SKM-1 (cell line): Measurements from ENCODE around the gene TNXB.
"Not testable (repeated sequence)": the region's sequence is repeated elsewhere in the genome, so short reads cannot be mapped to it uniquely, and the experiment has no call there.

Source experiments
- DNase-seq: peaks from one replicate; lab custom pipeline; 2025; ENCODE audit not compliant: unreplicated experiment; lab: John Stamatoyannopoulos, UW

The TNXB gene

GRCh38 chr6:32067521-32067920 lies 41.6 kb downstream of the TNXB start:
- DNase-seq: not testable (repeated sequence)

DNA sequence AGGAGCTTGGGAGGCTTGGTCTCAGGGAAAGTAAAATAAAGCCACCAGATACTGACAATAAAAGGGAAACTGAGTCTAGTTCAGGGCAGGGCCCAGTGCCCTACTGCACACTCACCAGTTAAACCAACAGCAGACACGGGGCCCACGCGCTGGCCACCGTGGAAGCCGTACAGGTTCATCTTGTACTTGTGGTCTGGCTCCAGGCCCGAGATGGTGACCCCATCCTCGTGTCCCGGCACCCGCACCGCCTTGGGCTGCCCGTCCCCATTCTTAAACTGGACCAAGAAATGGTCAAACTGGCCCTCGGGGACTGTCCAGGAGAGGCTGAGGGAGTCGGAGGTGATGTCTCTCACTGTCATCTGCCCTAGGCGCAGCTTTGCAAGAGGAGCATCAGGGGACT lies 44.4 kb downstream of the TNXB start:
- DNase-seq: no peak

- no peak for DNase-seq
These were observed 48.0 kb downstream of the TNXB start for GRCh38 chr6:32060966-32061655.

DNA sequence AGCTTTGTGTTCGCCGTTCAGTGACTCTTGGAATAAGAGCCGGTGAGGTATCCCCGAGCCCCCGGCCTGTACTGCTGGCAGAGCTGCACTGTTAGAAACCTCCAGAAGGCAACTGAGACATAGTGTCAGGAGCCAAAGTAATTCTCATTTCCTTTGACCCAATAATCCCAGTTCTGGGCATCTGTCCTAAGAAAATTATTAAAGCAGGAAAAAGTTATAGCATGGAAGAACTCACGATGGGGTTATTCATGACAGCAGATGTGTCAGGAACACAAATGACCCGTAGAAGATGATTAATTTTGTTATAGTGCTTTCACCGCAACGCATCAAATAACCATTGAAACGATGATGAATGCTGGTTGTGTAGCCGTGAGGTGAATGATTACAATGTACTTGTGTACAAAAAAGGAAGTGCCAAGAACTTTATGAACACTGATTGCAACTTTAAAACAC lies 50.6 kb downstream of the TNXB start:
- DNase-seq: no peak

DNA sequence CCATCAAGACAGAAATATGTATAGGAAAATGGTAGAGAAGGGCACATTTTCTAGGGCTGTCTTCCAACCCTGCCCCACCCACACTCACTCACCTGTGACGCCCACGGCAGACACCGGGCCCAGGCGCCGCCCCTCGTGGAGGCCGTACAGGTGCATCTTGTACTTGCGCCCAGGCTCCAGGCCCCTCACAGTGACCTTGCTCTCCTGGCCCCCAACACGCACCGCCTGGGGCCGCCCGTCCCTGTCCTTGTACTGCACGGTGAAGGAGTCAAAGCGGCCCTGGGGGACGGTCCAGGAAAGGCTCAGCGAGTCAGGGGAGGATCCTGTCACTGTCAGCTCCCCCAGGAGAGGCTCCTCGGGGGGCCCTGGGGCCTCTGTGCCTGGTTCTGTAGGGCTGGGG lies 51.2 kb downstream of the TNXB start:
- DNase-seq: no peak

DNA sequence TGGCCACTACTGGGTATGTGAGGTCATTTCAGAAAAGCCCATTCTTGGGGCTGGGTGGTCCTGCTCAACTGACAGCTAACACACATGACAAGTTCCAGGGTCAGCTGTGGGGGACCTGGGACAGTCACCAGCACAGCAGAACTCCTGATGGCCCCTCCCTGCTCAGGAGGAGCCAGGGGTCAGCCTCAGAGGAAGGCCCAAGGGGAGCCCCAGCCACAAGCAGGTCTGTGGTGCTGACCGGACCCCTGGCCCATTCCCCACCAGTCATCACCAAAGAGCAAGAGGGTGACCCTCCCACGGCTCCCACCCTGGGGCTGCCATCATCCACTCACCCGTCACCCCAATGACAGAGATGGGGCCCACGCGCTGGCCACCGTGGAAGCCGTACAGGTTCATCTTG lies 52.9 kb downstream of the TNXB start:
- no peak for DNase-seq

DNA sequence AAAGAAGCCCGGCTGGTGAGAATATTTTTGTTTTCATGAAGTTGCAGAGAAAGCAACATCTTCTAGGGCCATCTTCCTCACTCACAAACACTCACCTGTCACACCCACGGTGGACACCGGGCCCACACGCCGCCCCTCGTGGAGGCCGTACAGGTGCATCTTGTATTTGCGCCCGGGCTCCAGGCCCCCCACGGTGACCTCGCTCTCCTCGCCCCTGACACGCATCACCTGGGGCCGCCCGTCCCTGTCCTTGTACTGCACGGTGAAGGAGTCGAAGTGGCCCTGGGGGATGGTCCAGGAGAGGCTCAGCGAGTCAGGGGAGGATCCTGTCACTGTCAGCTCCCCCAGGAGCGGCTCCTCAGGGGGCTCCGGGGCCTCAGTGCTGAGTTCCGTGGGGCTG lies 53.4 kb downstream of the TNXB start:
- DNase-seq: not testable (repeated sequence)

DNA sequence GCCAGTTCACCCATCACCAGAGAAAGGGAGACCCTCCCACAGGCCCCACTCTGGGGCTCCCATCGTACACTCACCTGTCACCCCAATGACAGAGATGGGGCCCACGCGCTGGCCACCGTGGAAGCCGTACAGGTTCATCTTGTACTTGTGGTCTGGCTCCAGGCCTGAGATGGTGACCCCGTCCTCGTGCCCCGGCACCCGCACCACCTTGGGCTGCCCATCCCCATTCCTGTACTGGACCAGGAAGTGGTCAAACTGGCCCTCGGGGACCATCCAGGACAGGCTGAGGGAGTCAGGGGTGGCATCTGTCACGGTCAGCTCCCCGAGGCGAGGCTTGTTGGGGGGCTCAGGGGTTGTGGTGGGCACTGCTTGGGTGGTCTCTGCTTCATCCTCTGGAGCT lies 55.8 kb downstream of the TNXB start:
- not testable (repeated sequence) for DNase-seq

- not testable (repeated sequence) for DNase-seq
These were observed 56.5 kb downstream of the TNXB start for GRCh38 chr6:32052626-32053025.

DNA sequence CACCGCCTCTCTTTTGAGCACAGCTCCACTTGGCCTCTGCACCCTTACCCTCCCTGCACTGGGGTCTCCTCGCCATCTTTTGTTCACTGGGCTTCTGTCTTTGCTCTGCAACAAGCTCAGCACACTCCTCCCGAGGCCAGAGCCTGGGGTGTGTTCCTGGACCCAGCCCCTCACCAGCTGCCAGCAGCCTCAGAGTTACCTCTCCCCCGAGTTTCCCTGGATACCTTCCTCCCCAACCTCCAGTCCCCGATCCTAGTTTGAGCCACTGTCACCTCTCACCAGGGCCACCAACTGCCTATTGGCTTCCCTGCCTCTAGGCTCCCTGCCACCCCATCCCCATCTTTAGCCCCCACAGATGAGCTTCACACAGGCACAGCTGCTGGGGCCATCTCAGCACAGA lies 58.6 kb downstream of the TNXB start:
- no peak for DNase-seq

DNA sequence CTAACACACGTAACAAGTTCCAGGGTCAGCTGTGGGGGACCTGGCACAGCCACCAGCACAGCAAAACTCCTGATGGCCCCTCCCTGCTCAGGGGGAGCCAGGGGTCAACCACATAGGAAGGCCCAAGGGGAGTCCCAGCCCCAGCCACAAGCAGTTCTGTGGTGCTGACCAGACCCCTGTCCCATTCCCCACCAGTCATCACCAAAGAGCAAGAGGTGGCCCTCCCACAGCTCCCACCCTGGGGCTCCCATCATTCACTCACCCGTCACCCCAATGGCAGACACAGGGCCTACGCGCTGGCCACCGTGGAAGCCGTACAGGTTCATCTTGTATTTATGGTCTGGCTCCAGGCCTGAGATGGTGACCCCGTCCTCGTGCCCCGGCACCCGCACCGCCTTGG lies 59.4 kb downstream of the TNXB start:
- not testable (repeated sequence) for DNase-seq

GRCh38 chr6:32049149-32049548 lies 60.0 kb downstream of the TNXB start:
- DNase-seq: not testable (repeated sequence)

- peak; percentile 20 for DNase-seq
These were observed 61.0 kb downstream of the TNXB start for GRCh38 chr6:32047855-32048766.

GRCh38 chr6:32047539-32047854 lies 61.6 kb downstream of the TNXB start:
- DNase-seq: no peak

- DNase-seq: no peak
These were observed 62.1 kb downstream of the TNXB start for GRCh38 chr6:32047084-32047478.

DNA sequence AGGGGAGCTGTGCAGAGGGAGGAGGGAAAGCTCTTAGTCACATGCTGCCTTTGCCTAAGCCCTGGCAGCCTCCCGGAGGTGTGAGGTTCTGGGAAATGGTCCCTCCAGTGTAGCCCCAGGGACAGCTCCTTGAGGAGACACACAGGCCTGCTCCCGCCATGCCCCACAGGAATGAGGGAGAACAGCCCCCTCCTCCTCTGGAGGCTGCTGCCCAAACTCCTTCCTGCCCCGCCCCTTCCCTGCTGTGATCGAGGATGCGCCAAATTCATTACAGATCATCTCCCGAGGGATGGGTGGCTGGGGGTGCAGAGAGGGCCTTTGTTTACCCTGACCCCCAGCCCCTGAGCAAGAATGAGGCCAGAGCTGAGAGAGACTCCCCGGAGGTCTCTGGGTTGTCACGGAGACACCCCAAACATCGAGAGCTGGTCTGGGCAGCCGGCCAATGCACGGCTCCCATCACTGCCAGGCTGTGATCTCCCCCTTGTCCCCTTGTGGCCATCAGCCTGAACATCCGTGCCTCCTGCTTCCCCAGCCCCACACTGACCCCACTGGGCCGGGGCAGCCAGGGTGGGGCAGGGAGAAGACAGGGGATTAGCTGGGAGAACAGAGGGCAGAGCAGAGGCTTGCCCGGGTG lies 62.6 kb downstream of the TNXB start:
- no peak for DNase-seq

DNA sequence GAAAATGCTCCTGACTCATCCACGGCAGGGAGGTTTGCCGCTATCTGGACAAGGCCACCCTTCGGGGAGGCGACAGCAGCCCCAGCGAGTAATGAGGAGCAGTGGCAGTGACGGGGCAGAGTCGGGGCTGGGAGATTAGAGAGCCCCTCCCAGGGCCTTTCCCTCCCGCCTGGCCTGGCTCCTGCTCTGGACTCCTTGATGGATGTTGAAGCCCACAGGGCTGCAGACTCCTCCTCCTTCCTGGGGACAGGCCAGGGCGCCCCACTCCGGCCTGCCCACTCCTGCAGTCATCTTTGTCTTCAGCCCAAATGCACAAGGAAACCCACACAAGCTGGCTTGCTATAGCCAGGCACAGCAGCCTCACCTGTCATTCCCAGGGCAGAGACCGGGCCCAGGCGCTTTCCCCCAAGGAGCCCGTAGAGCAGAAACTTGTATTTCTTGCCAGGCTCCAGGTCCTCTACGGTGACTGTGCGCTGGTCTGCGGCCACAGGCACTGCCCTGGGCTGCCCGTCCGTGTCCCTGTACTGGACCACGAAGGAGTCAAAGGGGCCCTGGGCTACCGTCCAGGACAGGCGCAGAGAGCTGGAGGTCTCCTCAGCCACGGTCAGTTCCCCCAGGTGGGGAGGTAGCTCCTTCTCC lies 63.2 kb downstream of the TNXB start:
- DNase-seq: no peak

DNA sequence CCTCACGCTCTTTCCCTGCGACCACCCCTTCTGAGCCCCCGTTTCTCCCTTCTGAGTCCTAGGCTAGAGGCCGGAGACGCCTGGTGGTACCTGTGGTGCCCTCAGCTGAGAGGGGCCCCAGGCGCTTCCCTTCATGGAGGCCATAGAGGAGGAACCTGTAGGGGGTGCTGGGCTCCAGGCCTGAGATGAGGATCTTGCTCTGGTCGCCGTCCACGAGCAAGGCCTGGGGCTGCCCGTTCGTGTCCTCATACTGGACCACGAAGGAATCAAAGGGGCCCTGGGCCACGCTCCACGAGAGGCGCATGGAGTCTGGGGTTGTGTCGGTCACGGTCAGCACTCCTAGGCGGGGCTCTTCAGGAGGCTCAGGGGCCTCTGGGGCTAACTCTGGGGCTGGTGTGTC lies 64.2 kb downstream of the TNXB start:
- DNase-seq: not testable (repeated sequence)

GRCh38 chr6:32043589-32044380 lies 65.4 kb downstream of the TNXB start:
- DNase-seq: not testable (repeated sequence)

- DNase-seq: not testable (repeated sequence)
These were observed 66.9 kb downstream of the TNXB start for GRCh38 chr6:32042276-32042675.

DNA sequence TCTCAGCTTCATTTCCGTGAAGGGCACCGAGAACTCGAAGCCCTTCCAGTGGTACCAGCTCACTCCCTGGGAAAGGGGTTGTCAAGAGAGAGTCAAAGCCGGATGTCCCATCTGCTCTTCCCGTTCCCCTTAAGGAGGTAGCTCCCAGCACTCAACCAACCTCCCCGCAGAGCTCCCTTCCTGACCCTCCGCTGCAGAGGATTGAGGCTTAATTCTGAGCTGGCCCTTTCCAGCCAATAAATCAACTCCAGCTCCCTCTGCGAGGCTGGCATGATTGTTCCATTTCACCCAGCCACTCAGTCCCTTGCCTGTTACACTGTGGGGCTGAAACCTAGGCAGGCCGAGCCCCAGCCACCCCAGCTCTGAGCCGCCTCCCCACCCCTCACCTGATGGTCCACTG lies 67.8 kb downstream of the TNXB start:
- not testable (repeated sequence) for DNase-seq
